Activated CD8-positive, alpha-beta memory T cell treated with anti-CD3 and anti-CD28 coated beads for 24 hours (primary cell): Measurements from ENCODE around the gene LDB2.

Experiments
- DNase-seq: peaks from one replicate; pipeline ENCODE4 v3.0.0-alpha.2; 2020

Gene LDB2

DNA sequence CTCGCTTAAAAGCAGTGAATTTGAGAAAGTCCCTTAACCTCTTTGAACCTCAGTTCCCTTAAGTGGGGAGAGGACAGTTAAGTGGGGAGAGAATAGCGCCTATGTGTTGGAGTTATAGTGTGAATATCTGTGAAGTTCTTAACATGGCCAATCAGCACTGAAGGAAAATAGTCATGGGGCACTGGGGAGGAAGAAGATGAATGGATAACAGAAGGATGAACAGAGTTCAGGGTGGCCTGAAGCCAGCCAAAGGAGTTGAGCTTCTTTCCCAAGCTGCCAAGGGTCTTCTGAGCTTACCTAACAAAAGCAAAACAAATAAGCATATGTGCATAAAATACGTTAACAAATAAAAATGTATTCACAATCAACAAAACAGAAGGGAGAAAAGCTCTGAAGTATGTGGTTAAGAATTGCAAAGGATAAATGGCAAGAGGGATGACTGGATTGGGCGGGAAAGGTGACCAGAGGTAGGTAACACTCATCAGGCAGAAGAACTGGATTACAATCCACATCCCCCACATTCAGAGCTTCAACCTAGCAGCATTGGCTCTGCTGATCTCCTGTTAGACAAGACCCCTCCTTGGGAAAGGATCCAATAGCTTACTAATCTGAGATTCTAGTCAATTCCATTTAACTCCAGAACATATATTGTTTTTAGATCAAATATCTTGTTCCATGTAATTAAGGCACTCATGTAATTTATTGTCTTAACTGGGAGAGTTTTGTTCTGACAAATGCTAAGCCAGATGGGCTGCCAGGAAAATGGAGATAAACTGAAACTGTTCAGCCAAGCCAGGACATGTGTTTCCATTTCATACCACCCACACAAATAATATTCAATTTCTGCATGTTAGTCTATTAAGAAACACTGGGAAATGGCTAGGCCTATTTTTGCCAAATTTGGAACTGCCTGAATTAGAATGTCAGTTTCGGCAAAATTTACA, 221.2 kb downstream of the LDB2 start:
- no peak for DNase-seq

GRCh38 chr4:16676230-16676770, 222.1 kb downstream of the LDB2 start:
- DNase-seq: no peak

- no peak for DNase-seq
These were observed 224.4 kb downstream of the LDB2 start for GRCh38 chr4:16674082-16674481.

- no peak for DNase-seq
These were observed 226.0 kb downstream of the LDB2 start for GRCh38 chr4:16672421-16672820.

GRCh38 chr4:16671741-16672140, 226.7 kb downstream of the LDB2 start:
- no peak for DNase-seq

- no peak for DNase-seq
These were observed 227.7 kb downstream of the LDB2 start for GRCh38 chr4:16670727-16671126.

- no peak for DNase-seq
These were observed 229.4 kb downstream of the LDB2 start for GRCh38 chr4:16669036-16669435.

DNA sequence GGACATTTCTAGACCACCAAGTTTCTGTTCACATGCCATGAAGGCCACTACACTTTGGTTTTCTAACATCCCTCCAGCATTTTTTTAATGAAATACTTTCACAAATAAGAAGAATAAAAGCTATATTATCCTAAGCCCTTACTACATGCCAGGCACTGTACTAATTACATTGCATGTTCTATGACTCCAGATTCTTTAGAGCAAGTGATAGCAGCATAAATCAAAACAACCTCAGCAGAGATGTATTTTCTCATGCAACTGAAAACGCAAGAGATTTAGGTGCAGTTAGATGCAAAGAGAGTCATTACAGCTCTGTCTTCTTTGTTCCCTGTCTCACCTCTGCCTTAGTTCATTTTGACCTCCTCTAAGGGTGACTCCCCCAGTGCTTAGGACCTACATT, 230.0 kb downstream of the LDB2 start:
- no peak for DNase-seq

DNA sequence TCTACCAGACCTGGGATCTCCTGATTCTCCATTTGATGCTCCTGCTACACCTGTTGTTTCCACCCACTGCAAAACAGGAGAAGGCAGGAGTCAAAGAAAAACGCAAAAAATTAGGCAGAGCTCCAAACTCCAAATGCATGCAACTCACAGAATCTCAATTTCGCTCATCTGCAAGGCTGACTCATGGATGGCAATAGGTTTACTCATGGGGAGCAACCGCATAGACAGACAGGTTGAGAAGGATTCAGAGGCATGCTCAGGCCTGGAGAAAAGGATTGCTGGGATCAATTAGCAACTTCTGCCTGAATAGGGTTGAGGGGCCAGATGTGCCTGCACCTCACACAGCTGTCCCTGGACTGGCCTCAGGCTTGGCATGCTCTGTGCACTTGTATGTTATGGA, 231.0 kb downstream of the LDB2 start:
- DNase-seq: no peak

- no peak for DNase-seq
These were observed 232.4 kb downstream of the LDB2 start for GRCh38 chr4:16665942-16666551.

- no peak for DNase-seq
These were observed 234.7 kb downstream of the LDB2 start for GRCh38 chr4:16663732-16664131.

DNA sequence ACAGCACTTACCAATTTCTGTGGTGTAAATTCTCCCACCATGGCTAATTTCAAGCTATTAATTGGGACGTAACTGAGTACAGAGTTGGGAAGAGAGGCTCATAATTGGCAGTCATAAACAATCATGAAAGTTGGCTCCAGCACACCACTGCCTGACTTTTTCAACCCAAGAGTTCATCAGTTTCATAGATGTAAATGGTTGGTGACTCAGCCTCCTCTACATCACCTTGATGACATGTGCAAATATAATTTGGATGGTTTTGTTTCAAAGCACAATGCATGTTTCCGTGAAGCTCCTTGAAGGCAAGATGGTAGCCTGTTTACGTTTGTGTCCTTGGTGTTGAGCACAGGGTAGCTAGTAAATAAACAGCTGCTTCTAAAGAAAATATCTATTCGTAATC, 235.1 kb downstream of the LDB2 start:
- no peak for DNase-seq

DNA sequence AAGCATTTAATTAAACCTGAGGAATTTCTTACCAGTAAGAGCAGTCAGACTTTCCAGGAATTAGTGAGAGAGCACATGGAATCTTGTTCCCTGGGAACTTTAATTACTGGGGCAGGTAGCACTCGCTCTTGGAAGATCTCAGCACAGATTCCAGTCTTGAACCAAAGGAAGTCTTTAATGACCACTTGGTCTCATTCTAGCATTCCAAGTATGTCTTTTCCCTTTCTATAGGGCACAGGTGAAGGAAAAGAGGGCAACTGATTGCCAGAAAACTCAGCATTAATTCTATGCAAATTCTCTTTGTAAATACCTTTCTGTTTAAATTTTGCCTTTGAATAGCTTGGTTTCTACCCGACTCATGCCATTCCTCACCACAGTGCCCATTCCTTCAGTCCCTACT, 236.6 kb downstream of the LDB2 start:
- no peak for DNase-seq

GRCh38 chr4:16660656-16661055, 237.8 kb downstream of the LDB2 start:
- DNase-seq: no peak

DNA sequence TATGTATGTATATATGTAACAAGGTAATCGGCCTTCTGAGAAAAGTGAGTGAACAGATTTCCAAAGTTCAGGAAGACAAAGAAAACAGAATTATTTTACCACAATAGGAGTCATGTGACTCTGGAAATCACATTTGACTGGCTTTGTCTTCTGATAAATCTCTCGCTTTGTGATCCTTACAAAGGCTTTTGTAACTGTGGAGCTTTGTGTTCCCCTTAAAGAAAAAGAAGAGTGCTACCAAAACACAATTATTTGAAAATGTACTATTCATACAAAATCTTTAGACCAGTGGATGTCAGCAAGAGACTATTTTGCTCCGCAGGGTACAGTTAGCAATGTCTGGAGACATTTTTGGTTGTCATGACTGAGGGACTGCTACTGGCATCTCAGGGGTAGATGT, 238.8 kb downstream of the LDB2 start:
- no peak for DNase-seq

GRCh38 chr4:16659079-16659478, 239.4 kb downstream of the LDB2 start:
- no peak for DNase-seq

DNA sequence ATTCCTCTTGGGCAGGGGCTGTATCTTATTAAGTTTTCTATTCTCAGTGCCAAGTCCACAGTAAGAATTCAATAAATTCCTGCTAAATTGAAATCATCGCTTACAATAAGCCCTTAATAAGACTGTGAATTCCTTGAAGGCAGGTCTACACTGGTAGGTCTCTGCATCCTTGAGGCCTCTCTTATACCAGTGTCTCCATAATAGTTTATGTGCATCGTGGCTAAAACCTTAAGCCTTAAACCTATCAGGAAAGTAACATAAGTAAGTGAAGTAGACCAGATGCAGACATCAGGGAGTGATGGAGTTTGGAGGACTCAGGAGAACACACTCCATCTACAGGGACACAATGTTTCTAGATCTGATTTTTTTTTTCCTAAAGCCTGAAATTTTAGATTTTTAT, 240.3 kb downstream of the LDB2 start:
- no peak for DNase-seq

DNA sequence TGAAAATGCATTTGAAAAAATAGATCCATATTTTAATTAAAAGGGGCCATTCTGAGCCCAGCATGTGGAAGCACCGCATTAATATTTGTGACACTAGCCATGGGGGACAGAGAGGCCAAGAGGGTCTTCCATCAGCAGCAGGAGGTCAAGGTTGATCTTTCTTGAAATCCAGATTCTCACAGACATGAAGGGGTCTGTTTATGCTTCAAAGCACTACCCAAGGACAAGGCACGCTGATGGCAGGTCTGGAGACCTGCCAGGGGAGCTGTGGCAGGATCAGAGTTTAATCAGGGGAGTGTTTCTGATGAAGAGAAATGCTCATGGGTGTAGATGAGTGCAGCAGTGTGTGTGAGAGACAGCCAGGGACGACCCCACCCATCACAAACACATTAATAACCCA, 243.3 kb downstream of the LDB2 start:
- no peak for DNase-seq

GRCh38 chr4:16652732-16653305, 245.6 kb downstream of the LDB2 start:
- no peak for DNase-seq

DNA sequence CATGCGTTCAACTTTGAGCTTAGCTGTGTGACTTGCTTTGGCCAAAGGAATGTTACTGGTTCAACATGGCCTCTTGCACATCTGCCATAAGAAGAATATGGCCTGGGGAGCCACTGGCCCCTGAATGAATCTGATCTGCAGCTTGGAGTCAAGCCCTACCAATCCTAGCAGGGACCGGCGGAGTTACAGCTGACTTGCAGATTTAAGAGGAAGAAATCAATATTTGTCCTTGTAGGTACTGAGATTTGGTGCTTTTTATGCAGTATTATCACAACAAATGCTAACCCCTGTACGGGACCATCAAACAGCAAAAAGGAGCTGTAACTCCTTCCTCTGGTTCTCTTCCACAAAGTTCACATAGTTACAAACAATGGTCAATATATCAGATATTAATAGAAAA, 252.0 kb downstream of the LDB2 start:
- no peak for DNase-seq

DNA sequence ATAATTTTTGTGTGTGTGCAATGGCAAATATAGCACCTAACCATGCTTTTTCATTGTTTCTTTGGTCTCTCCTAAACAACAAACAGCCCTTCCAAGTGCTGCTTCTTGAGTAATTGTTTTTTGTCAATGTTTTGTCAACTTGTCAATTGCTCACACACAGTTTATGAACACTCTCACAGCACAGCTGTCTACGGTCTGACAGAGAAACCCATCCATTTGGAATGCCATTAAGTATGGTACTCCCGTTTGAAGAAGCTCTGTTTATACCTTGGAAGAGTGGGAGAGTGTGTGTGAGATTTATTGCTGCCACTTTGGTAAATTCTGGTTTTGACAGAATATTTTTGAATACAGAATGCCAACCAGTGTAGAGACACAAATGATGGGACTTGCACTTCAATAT, 254.6 kb downstream of the LDB2 start:
- DNase-seq: no peak

- no peak for DNase-seq
These were observed 255.5 kb downstream of the LDB2 start for GRCh38 chr4:16642897-16643296.

GRCh38 chr4:16641971-16642370, 256.5 kb downstream of the LDB2 start:
- no peak for DNase-seq
